CD4-positive, alpha-beta T cell treated with Interferon gamma for 1 hour (primary cell): ENCODE data around the gene HOMEZ.
"Not testable (repeated sequence)": the region's sequence is repeated elsewhere in the genome, so short reads cannot be mapped to it uniquely, and the experiment has no call there.

Experiments
- DNase-seq: peaks from one replicate; pipeline ENCODE4 v3.0.0-alpha.2; 2020

HOMEZ gene

GRCh38 chr14:23307146-23307530 lies 21.2 kb upstream of the HOMEZ start:
- no peak for DNase-seq

GRCh38 chr14:23306412-23307145 lies 20.6 kb upstream of the HOMEZ start, which contains the start of gene BCL2L2:
Gene BCL2L2 (plus strand): TSS chr14:23306833. CDS start chr14:23307768, 935 bp downstream.
- DNase-seq, result peak; percentile 35

- DNase-seq, result peak; percentile 87
Observed at GRCh38 chr14:23302290-23303225, 16.6 kb upstream of the HOMEZ start, which contains the start of gene PPP1R3E. Gene PPP1R3E (minus strand): TSS chr14:23302859. CDS start chr14:23302576, 283 bp downstream.

- DNase-seq, result no peak
Observed at GRCh38 chr14:23301969-23302289, 16.0 kb upstream of the HOMEZ start.

GRCh38 chr14:23301288-23301968 lies 15.5 kb upstream of the HOMEZ start:
- peak; percentile 98 for DNase-seq

GRCh38 chr14:23300687-23301223 lies 14.8 kb upstream of the HOMEZ start:
- no peak for DNase-seq

GRCh38 chr14:23299986-23300686 lies 14.2 kb upstream of the HOMEZ start:
- DNase-seq, result no peak

- peak; percentile 23 for DNase-seq
Observed at GRCh38 chr14:23299211-23299957, 13.5 kb upstream of the HOMEZ start.

- DNase-seq, result no peak
Observed at GRCh38 chr14:23297611-23298277, 11.8 kb upstream of the HOMEZ start.

- no peak for DNase-seq
Observed at GRCh38 chr14:23297096-23297495, 11.2 kb upstream of the HOMEZ start.

GRCh38 chr14:23296012-23296777 lies 10.3 kb upstream of the HOMEZ start:
- no peak for DNase-seq

GRCh38 chr14:23294734-23295561 lies 9.0 kb upstream of the HOMEZ start:
- peak; percentile 54 for DNase-seq

- DNase-seq, result no peak
Observed at GRCh38 chr14:23286902-23287479, 1.1 kb upstream of the HOMEZ start.

- no peak for DNase-seq
Observed at GRCh38 chr14:23285530-23286019, 357 bp downstream of the HOMEZ start.

- DNase-seq, result no peak
Observed at GRCh38 chr14:23284654-23285529, 1.0 kb downstream of the HOMEZ start.

GRCh38 chr14:23281247-23281646 lies 4.7 kb downstream of the HOMEZ start:
- DNase-seq, result no peak

- not testable (repeated sequence) for DNase-seq
Observed at GRCh38 chr14:23277928-23278327, 8.0 kb downstream of the HOMEZ start.

- DNase-seq, result no peak
Observed at GRCh38 chr14:23277189-23277588, 8.7 kb downstream of the HOMEZ start.
